ENCODE results near the gene EFCAB13.

The EFCAB13 gene

DNA sequence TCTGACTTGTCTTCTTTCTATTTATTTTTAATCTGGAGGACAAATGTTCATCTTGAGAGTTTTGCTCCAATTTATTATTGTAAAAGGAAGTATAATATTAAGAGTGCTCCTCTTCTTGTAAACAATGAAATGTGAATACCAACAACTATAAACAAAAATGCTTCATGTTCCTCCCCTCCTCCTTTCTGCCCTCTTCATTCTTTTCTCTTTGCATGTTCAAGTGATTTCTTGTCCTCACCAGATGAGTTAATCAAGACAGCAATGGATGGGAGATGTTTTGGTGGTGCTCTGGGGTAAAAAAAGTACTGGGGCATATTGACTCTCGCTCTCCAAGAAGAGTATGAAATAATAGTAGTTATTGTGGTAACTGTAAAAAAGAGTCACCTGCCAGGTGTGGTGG lies 45.8 kb upstream of the EFCAB13 start:
- DNase-seq (ENCODE audit: low read depth, low spot score) = no peak
- ChIA-PET POLR2A (no interaction called here), CTCF (interaction anchor here (1.5 kb wide), 1 partner anchor 38 kb away, joined by 5 read pairs; no protein-coding TSS in a partner anchor)
- TF ChIP-seq, protein P1, sequence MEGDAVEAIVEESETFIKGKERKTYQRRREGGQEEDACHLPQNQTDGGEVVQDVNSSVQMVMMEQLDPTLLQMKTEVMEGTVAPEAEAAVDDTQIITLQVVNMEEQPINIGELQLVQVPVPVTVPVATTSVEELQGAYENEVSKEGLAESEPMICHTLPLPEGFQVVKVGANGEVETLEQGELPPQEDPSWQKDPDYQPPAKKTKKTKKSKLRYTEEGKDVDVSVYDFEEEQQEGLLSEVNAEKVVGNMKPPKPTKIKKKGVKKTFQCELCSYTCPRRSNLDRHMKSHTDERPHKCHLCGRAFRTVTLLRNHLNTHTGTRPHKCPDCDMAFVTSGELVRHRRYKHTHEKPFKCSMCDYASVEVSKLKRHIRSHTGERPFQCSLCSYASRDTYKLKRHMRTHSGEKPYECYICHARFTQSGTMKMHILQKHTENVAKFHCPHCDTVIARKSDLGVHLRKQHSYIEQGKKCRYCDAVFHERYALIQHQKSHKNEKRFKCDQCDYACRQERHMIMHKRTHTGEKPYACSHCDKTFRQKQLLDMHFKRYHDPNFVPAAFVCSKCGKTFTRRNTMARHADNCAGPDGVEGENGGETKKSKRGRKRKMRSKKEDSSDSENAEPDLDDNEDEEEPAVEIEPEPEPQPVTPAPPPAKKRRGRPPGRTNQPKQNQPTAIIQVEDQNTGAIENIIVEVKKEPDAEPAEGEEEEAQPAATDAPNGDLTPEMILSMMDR (IDR thresholded peaks at IDR 0.05; ENCODE audit: insufficient read depth, low read length, missing control alignments) = no peak
- no peak overlapping the region for H3K4me3 ChIP-seq (ENCODE audit: low read depth, low read length)

- POLR2A ChIA-PET = interaction anchor here (0.7 to 0.8 kb wide), 2 partner anchors 16 to 32 kb away, joined by 3 to 4 read pairs; no protein-coding TSS in a partner anchor
- no peak for DNase-seq (ENCODE audit: low read depth, low spot score)
- TF ChIP-seq, protein P1 (IDR thresholded peaks at IDR 0.05; ENCODE audit: insufficient read depth, low read length, missing control alignments) = no peak
Observed at GRCh38 chr17:47278561-47278960, 45.2 kb upstream of the EFCAB13 start.

DNA sequence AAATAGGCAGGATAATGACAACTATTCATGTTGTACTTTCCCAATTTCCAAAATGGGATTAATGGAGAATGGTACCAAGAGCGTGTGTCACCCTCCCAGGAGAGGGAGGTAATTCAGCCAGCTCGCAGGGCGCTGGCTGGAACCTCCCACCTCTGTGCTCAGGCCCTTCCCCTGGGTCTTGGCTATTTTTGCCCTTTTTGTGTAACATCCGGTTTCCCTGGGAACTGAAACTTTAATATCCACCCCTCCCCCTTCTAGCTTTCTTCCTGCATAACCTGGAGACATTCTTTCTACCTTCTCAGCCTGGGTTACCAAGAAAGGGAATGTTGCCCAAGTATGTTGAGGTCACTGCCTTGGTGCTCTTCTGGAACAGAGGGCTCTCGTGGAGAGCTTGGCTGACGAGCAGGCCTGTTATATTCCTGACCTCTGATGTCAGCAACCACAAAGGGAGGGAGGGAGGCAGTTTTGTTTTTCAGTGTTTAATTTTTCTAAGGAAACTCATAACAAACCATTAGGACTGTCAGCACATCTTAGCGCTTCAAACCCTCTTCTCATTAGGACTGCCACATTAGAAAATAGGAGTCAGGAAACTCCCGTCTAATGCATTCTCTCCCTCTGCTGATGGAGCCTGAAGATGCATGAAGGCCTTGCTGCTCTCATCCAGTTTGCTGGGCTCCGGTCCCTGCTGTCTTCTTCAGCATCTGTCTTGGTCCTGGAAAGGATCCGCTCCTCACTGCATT lies 44.5 kb upstream of the EFCAB13 start:
- ChIA-PET CTCF (interaction anchor here (1.1 kb wide), 1 partner anchor 49 kb away, joined by 3 read pairs; no protein-coding TSS in a partner anchor), POLR2A (interaction anchor here (0.7 to 0.8 kb wide), 3 partner anchors 15 to 1887 kb away, joined by 3 to 4 read pairs (median 3); no protein-coding TSS in a partner anchor)
- no peak overlapping the region for H3K4me3 ChIP-seq (ENCODE audit: low read depth, low read length)
- DNase-seq (ENCODE audit: low read depth, low spot score) = peak; percentile 94
- TF ChIP-seq, protein P1 (IDR thresholded peaks at IDR 0.05; ENCODE audit: insufficient read depth, low read length, missing control alignments) = peak; percentile 39

More at GRCh38 chr17:47278561-47278960, 45.2 kb upstream of the EFCAB13 start:
- H3K4me3 ChIP-seq (ENCODE audit: low read depth, low read length) = no peak overlapping the region
- CTCF ChIA-PET = interaction anchor here (1.1 kb wide), 1 partner anchor 49 kb away, joined by 3 read pairs; no protein-coding TSS in a partner anchor

DNA sequence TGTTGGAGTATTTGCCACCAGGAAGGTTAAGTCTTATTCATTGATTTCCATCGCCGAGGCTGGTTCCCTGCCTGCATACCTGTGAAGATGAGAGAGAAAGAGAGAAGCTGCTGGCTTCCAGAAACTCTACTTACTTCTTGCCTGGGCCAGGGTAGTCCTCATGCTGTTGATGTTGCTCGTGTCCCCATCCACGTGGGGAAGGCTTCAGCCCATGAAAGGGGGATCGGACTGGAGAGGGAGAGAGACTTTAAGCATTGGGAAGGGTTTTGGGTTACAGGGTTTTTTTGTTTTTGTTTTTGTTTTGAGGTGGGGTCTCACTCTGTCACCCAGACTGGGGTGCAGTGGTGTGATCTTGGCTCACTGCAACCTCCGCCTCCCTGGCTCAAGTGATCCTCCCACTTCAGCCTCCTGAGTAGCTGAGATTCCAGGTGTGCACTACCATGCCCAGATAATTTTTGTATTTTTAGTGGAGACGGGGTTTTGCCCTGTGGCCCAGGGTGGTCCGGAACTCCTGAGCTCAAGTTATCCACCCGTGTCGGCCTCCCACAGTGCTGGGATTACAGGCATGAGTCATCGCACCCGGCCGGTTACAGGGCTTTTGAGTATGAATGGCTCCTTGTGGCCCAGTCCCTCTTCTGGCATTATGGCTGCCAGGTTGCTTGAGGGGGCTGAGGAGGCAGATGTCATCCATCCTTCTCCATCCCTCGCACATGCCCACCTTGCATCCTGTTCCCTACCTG lies 43.5 kb upstream of the EFCAB13 start:
- H3K4me3 ChIP-seq (ENCODE audit: low read depth, low read length) = no peak overlapping the region
- POLR2A ChIA-PET = interaction anchor here (1.1 kb wide), 1 partner anchor 22 kb away, joined by 3 read pairs; no protein-coding TSS in a partner anchor
- TF ChIP-seq, protein P1 (IDR thresholded peaks at IDR 0.05; ENCODE audit: insufficient read depth, low read length, missing control alignments) = no peak
- DNase-seq (ENCODE audit: low read depth, low spot score) = no peak
- CTCF ChIA-PET = interaction anchor here (2.0 kb wide), 1 partner anchor 10 kb away, joined by 5 read pairs; no protein-coding TSS in a partner anchor

- POLR2A ChIA-PET = no interaction called here
- no peak for DNase-seq (ENCODE audit: low read depth, low spot score)
- H3K4me3 ChIP-seq (ENCODE audit: low read depth, low read length) = no peak overlapping the region
- CTCF ChIA-PET = interaction anchor here (2.0 kb wide), 1 partner anchor 9 kb away, joined by 5 read pairs; no protein-coding TSS in a partner anchor
- TF ChIP-seq, protein P1 (IDR thresholded peaks at IDR 0.05; ENCODE audit: insufficient read depth, low read length, missing control alignments) = no peak
Observed at GRCh38 chr17:47281216-47281615, 42.5 kb upstream of the EFCAB13 start.

- ChIA-PET CTCF (interaction anchor here (1.5 kb wide), 1 partner anchor 21 kb away, joined by 4 read pairs; no protein-coding TSS in a partner anchor), POLR2A (no interaction called here)
- no peak overlapping the region for H3K4me3 ChIP-seq (ENCODE audit: low read depth, low read length)
- TF ChIP-seq, protein P1 (IDR thresholded peaks at IDR 0.05; ENCODE audit: insufficient read depth, low read length, missing control alignments) = no peak
- no peak for DNase-seq (ENCODE audit: low read depth, low spot score)
Observed at GRCh38 chr17:47285003-47285402, 38.8 kb upstream of the EFCAB13 start.

Data from AG04449 (cell line).